Activated CD4-positive, alpha-beta T cell treated with anti-CD3 and anti-CD28 coated beads, Interleukin-2, amount 50 U/mL, for 4 hours (primary cell): ENCODE data around the gene CPN2.

Experiments
- DNase-seq, 2 experiments: peaks; one replicate each; pipeline ENCODE4 v3.0.0-alpha.2; 2020

The CPN2 gene

DNA sequence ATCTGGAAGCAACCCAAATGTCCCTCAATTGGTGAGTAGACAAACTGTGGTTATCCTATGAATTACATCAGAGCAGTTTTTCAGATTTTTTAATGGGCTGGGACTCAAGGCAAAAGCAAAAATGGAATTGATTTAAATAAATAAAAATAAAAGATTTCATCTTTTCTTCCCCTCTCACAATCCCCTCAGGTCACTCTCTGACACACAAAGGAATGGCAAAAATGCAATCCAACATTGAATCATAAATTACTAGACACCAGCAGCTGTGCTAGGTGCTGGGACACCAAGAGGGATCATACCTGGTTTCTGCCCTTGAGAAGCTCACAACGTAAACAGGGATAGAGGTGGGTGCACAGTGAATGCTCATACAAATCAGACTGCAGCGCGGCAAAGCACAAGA, 58.8 kb downstream of the CPN2 start:
- DNase-seq = no peak
